Activated CD4-positive, alpha-beta T cell treated with anti-CD3 and anti-CD28 coated beads, Interleukin-2, amount 50 U/mL, for 1 hour (primary cell): ENCODE data around the gene FCRL2.

Experiments
- DNase-seq: peaks from one replicate; pipeline ENCODE4 v3.0.0-alpha.2; 2020

FCRL2 gene, protein sequence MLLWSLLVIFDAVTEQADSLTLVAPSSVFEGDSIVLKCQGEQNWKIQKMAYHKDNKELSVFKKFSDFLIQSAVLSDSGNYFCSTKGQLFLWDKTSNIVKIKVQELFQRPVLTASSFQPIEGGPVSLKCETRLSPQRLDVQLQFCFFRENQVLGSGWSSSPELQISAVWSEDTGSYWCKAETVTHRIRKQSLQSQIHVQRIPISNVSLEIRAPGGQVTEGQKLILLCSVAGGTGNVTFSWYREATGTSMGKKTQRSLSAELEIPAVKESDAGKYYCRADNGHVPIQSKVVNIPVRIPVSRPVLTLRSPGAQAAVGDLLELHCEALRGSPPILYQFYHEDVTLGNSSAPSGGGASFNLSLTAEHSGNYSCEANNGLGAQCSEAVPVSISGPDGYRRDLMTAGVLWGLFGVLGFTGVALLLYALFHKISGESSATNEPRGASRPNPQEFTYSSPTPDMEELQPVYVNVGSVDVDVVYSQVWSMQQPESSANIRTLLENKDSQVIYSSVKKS

DNA sequence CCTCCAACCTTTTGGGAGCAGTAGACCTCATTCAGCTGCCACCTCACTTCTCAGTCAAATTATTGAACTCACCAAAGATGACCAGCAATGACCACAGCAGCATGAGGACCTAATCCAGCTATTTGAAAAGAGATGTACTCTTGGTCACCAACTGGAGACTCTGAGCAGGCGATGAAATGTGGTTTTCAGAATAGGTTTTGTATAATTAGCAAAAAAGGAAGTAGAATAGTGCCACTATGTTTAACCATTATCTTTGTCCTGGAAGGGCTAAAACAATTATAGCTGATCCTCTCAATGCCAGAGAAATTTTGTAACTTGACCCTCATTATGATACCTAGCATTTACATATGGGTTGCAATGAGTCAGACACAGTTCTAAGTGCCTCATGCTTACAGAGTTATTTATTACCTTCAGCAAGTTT, at the start of gene FCRL2:
Gene FCRL2 (minus strand): TSS at position 162 of the 421 bp plus-strand sequence. CDS start 59 bp downstream, at position 103.
- DNase-seq = no peak

- DNase-seq = no peak
These were observed 43.4 kb upstream of the FCRL2 start for GRCh38 chr1:157820299-157820698.

DNA sequence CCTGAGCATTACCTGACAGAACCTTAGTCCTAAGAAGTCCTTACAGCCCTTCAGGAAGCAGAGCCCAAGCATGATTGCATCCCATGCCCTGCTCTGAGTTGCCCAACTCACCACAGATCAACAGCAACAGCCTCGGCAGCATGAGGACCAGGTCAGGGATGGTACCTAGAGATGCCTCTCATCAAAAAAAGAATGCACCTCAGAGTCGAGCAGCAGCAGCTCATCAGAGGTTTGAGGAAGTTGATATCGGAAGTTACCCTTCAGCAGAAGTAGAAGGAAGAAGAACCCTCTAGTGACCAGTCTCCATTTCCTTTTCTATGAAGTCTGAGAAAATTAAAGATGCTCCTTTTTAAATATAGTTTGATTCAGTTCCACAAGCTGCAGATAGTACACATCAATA, 43.0 kb upstream of the FCRL2 start, which contains the start of gene FCRL1:
Gene FCRL1 (minus strand): TSS at position 225 of the 400 bp plus-strand sequence. CDS start 83 bp downstream, at position 142.
- no peak for DNase-seq

- no peak for DNase-seq
These were observed 42.3 kb upstream of the FCRL2 start for GRCh38 chr1:157819215-157819614.

GRCh38 chr1:157813269-157813668, 36.3 kb upstream of the FCRL2 start:
- DNase-seq = no peak

DNA sequence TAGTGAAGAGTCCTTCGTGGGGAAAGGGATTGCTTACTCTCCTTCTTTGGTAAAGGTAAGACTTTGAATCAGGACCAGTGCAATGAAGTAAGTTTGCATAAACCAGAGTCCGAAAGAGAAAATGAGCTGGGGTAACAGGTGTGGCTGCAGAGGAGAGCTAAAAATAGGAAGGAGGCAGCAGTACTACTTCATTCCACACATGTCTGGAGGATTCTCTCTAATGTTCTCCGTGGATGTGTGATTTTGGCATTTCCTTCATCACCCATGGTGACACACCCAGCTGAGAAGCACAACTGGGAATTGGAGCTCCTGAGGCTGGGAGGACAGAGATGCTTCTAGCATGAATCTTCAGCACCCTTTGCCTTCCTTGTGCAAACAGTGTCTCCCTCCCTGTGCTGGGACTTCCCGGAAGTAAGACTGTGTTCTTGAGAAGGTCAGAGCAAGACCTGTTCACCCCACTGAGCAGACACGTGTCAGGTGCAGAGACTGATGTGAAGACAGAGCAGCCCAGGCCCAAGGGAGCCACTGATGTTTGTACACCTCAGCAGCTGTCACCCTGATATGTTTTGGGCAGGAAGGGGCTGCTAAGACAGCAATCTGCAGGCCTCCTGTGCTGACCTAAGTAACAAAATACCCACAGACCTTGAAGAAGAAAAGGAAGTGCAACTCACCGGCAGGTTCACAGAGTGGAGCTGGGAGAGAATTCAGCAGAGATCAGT, 29.7 kb upstream of the FCRL2 start:
- no peak for DNase-seq

- DNase-seq = no peak
These were observed 26.9 kb upstream of the FCRL2 start for GRCh38 chr1:157803851-157804250.

- DNase-seq = no peak
These were observed 23.1 kb upstream of the FCRL2 start for GRCh38 chr1:157799996-157800395.

DNA sequence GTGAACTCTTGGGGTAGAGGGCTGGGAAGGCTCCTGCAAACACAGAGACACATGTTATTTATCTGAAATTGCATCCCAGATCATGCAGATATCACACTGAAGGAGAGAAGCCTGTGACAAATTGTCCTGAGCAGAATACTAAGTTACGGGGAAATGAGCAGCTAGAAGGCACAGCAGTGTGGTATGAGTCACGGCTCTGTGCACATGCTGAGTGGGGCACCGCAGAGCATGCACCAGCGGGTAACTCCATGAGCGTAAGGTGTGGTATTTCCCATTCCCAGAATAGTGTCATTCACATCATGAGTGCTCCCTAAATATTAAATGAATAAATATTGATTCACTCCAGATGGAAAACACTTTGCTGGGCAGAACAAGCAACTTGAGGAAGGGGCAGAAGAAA, 21.3 kb upstream of the FCRL2 start:
- DNase-seq = no peak

- DNase-seq = no peak
These were observed 8.3 kb upstream of the FCRL2 start for GRCh38 chr1:157785248-157785647.

DNA sequence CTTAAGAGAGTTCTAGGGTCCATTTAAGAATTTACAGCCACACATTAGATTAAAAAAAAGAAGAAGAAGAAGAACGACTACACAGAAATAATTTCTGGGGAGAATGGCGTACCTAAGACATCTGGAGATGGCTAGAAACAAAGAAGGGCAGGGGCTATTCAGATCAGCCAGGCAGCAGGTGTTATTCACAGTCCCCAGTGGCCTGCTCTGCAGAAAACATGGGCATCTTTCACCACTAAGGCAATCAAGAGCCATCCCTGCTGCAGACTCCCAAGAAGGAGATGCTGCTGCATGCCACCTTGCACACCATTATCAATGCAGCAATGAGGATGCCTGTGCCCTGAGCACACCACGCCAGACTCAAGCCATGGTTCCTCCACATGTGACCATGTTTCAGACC, 7.9 kb upstream of the FCRL2 start:
- no peak for DNase-seq

DNA sequence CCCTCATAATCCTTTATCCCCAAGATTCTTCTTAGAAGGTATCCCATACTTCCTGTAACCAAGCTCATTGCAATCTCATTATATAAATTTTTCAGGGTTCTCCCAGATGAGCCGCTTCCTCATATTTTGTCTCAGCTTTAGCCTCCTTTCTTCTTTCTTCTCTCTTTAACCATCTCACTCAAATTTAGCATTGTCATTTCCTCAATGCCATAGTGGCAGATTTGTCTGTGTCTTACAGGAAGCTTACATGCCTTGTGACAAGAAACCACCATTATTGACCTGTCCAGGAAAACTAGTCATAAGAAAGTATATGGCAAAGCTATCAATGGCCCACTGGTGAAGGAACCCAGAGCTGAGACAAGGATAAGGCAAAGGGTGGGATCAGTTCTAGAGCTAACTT, 6.0 kb upstream of the FCRL2 start:
- DNase-seq = no peak

GRCh38 chr1:157781048-157781447, 4.1 kb upstream of the FCRL2 start:
- DNase-seq = no peak

- no peak for DNase-seq
These were observed 1.6 kb downstream of the FCRL2 start for GRCh38 chr1:157775101-157775870.

DNA sequence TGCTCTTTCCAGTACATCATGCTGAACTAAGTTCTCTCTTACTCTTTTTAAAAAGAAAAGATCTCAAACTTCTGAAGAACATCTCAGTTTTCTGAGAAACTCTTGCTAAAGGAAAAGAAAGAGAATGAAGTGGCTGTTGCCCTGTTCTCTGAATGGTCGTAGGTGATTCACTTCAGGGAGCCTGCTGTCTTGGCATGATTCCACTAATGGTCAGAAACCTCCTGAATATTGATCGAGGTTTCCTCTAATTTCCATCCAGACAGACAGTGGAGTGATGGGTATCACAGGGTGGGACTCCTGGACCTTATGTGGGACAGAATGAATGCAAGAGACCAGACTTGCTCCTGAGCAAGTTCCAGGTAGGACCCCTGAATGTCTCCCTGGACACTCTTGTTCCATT, 2.5 kb downstream of the FCRL2 start:
- DNase-seq = no peak

DNA sequence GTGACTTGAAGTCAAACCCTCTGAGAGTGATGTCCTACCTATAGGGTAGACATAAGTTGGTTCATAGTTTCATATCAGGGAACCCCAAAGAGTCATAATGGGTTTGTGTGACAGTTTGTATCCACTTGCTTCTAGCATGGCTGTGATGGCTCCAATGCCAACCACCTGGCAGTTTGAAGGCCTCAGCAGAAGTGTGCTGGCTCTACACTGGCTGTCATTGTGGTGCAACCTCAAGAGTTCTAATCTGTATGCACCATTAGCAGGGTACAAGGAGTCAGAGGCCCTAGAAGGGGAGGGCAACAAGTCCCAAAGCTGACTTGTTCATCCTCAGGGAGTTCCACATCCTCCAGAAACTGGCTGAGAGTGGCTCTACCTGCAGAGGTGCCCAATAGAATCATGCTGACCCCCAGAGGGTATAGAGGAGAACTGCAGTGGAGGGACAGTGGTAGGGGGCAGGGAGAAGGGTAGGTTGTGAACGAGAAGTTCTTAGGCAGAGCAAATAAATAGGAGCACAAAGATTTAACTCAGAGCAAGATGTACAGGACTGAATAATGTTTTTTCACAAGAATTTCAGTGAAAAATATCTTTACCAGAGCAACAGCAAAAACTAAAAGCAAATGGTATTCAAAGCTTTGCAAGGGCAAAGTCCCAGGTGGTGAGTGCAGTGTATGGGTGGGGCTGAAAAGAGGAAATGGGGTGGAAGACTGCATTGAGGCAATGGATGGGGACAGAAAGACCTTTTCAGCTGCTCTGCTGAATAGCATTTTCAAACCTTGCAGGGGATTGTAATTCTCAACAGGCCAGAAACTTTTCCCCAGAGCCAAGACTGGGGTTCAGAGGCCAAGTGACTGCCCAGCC, 3.2 kb downstream of the FCRL2 start:
- DNase-seq = no peak

DNA sequence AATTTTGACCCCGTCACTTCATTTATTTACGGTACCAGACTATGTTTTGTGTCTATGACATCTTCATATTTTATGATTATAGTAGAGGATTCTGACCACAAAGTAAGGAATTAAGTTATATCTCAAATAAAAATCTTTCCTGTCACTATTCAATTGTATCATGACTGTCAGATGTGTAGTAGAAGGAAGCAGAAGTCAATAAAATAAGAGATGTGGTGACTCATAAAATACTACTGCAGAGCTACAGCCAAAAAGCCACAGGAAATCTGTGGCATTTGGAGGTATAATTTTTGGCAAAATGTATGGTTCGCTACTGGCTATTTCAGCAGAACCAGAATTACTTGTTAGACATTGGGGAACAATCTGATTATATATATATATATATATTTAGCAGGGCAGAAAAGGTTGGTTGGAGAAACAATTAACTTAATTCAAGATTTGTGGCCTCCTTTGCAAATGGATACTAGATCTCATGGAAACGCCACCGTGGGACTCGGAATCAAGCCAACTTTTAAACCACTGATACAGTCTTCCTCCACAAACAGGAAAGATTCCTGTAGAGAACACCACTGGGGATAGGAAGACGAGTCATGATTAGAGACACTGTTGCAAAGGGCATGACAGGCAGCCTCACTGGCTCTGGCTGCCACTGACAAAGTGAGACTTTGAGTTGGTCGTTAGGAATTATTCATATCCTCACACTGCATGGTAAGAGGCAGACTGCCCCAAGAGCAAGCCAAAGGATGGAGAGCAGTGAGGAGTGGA, 5.1 kb downstream of the FCRL2 start:
- DNase-seq = no peak

DNA sequence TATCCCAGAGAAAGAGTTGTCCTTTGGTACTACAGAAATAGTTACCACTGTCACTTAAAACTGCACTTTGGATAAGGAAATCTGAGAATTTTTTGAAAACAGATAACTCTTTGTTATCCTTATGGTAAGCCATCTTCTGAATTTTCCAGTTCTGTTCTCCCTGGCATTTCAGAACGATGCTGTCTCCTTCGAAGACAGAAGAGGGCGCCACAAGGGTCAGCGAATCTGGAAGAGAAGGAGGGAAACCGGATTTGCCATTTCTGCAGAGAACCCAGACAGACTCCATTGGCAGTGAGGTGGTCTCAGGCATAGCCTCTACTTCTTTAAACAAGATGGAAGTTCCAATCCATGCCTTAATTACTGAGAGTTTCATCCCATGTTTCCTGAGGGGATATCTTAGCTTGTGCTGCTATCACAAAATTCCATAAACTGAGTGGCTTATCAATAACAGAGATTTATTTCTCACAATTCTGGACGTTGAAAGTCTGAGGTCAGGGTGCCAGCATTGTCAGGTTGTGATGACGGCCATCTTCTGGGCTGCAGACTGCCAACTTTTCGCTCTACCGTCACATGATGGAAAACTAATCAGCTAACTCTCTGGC, 6.4 kb downstream of the FCRL2 start:
- DNase-seq = no peak

- no peak for DNase-seq
These were observed 10.1 kb downstream of the FCRL2 start for GRCh38 chr1:157766792-157767191.

DNA sequence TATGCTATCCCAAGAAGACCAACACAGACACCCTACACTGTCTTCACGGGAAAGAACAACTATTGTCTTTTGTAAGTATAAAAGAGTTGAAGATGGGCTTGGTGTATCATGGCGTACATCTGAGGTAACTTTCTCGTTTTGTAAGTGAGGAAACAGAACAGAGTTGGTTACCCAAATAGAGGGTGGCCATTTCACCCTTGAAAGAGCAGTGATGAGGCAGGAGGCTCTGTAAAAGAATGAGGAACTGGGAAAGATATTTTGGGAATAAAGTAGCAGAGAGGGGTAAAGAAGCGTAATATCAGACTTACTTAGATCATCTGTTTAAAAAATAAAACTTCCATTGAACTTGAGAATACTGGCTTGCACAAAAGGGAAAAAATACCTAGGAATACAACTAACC, 18.9 kb downstream of the FCRL2 start:
- no peak for DNase-seq

- no peak for DNase-seq
These were observed 23.3 kb downstream of the FCRL2 start for GRCh38 chr1:157753611-157754010.
